ENCODE measurements around the gene SHC1. TPM values are rescaled to one million over a fixed set of nuclear protein-coding genes. Genes with fewer than 3 reads are reported as not detected.

SHC1 gene
- total RNA-seq, 1 experiment from 2014 or later, result 107 TPM

GRCh38 chr1:154969860-154970452 lies 591 bp downstream of the SHC1 start:
- ChIA-PET POLR2A (ENCODE audit: unreplicated experiment) (no interaction called here), CTCF (no interaction called here)
- intact Hi-C loops (cut with micrococcal nuclease), result loop anchor here (5.0 kb wide), 2 partner anchors 92 to 167 kb away; partner anchors contain the start of genes EFNA4 and SLC50A1
- peak overlapping the region; percentile 89 for H3K9ac ChIP-seq (ENCODE audit: low read length)
- peak overlapping the region; percentile 35; the same call in 1 of the 2 replicates for H3K4me3 ChIP-seq (ENCODE audit: low read length)
- H3K36me3 ChIP-seq (ENCODE audit: low read depth, low read length), result peaks cover 29% of the 10 kb centered on the region
- no peaks in the 10 kb centered on the region for H3K9me2 ChIP-seq (replicated peaks; ENCODE audit: low read length)
- no TSS peak for BruUV-seq (replicated peaks)
- no peak overlapping the region for H2AFZ ChIP-seq (ENCODE audit: low read length)
- H3K27me3 ChIP-seq (ENCODE audit: low read length), result no peaks in the 10 kb centered on the region
- peaks cover 9% of the 10 kb centered on the region for H3F3A ChIP-seq (ENCODE audit: low read length, unreplicated experiment)
- no peaks in the 10 kb centered on the region for H4K20me1 ChIP-seq (ENCODE audit: low read length)
- no peak overlapping the region for H3K27ac ChIP-seq (ENCODE audit: low read length)
- peak overlapping the region; percentile 88 for H3K4me2 ChIP-seq (ENCODE audit: low read length)
- H3K9me3 ChIP-seq (ENCODE audit: low read length), result no peaks in the 10 kb centered on the region
- peaks cover 37% of the 10 kb centered on the region for H3K79me2 ChIP-seq (ENCODE audit: low read length)
- no peak for TF ChIP-seq EZH2 (IDR thresholded peaks at IDR 0.05; ENCODE audit: low read length, unreplicated experiment)
- TF ChIP-seq CTCF (conservative IDR thresholded peaks at IDR 0.05; ENCODE audit: low read depth, low read length), result no peak
- no peak for TF ChIP-seq EZH2phosphoT487 (IDR thresholded peaks at IDR 0.05; ENCODE audit: borderline replicate concordance, low read length)
- DNase-seq (no peak), ATAC-seq (no peak)
- H3K4me1 ChIP-seq (ENCODE audit: insufficient read depth, low read length), result peaks cover 37% of the 10 kb centered on the region

DNA sequence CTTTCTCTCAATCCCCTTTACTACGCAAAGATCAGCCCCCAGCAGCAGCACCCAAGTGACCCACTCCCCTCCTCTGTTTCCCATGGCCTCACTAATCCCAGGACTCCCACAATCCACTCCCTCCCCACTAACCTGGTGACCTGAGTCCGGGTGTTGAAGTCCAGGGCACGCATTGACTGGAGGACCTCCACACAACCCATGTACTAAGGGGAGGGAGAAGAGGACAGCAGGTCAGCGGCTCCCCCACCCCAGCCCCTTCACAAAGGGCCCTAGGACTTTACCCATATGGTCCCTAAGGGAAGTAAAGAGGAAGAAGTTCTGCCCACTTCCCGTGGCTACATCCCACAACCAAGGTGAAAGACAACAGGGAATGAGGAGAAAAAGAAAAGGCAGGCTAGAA lies 1.3 kb downstream of the SHC1 start:
- no peaks in the 10 kb centered on the region for H3K9me3 ChIP-seq (ENCODE audit: low read length)
- no peaks in the 10 kb centered on the region for H3K27me3 ChIP-seq (ENCODE audit: low read length)
- 0 out of 2 replicates have a peak overlapping the region, but pooled peaks have one; percentile 7 for H3K4me3 ChIP-seq (ENCODE audit: low read length)
- H3K4me1 ChIP-seq (ENCODE audit: insufficient read depth, low read length), result peaks cover 37% of the 10 kb centered on the region
- H4K20me1 ChIP-seq (ENCODE audit: low read length), result no peaks in the 10 kb centered on the region
- ChIA-PET CTCF (no interaction called here), POLR2A (ENCODE audit: unreplicated experiment) (no interaction called here)
- H3K9me2 ChIP-seq (replicated peaks; ENCODE audit: low read length), result no peaks in the 10 kb centered on the region
- H3K9ac ChIP-seq (ENCODE audit: low read length), result no peak overlapping the region
- H3K27ac ChIP-seq (ENCODE audit: low read length), result no peak overlapping the region
- peaks cover 33% of the 10 kb centered on the region for H3K36me3 ChIP-seq (ENCODE audit: low read depth, low read length)
- peaks cover 9% of the 10 kb centered on the region for H3F3A ChIP-seq (ENCODE audit: low read length, unreplicated experiment)
- ATAC-seq (no peak), DNase-seq (no peak)
- H2AFZ ChIP-seq (ENCODE audit: low read length), result no peak overlapping the region
- TF ChIP-seq EZH2 (IDR thresholded peaks at IDR 0.05; ENCODE audit: low read length, unreplicated experiment) (no peak), EZH2phosphoT487 (IDR thresholded peaks at IDR 0.05; ENCODE audit: borderline replicate concordance, low read length) (no peak), CTCF (conservative IDR thresholded peaks at IDR 0.05; ENCODE audit: low read depth, low read length) (no peak)
- intact Hi-C loops (cut with micrococcal nuclease), result no loop called here
- BruUV-seq (replicated peaks), result no TSS peak
- peak overlapping the region; percentile 88; the same call in 1 of the 2 replicates for H3K4me2 ChIP-seq (ENCODE audit: low read length)
- peaks cover 35% of the 10 kb centered on the region for H3K79me2 ChIP-seq (ENCODE audit: low read length)

GRCh38 chr1:154968731-154969130 lies 1.8 kb downstream of the SHC1 start:
- peaks cover 35% of the 10 kb centered on the region for H3K79me2 ChIP-seq (ENCODE audit: low read length)
- ATAC-seq (no peak), DNase-seq (no peak)
- H2AFZ ChIP-seq (ENCODE audit: low read length), result no peak overlapping the region
- H3K4me3 ChIP-seq (ENCODE audit: low read length), result no peak overlapping the region
- H3K9ac ChIP-seq (ENCODE audit: low read length), result no peak overlapping the region
- no peaks in the 10 kb centered on the region for H3K9me2 ChIP-seq (replicated peaks; ENCODE audit: low read length)
- H3K36me3 ChIP-seq (ENCODE audit: low read depth, low read length), result peaks cover 37% of the 10 kb centered on the region
- TF ChIP-seq CTCF (conservative IDR thresholded peaks at IDR 0.05; ENCODE audit: low read depth, low read length) (no peak), EZH2phosphoT487 (IDR thresholded peaks at IDR 0.05; ENCODE audit: borderline replicate concordance, low read length) (no peak)
- H4K20me1 ChIP-seq (ENCODE audit: low read length), result no peaks in the 10 kb centered on the region
- peaks cover 9% of the 10 kb centered on the region for H3F3A ChIP-seq (ENCODE audit: low read length, unreplicated experiment)
- no TSS peak for BruUV-seq (replicated peaks)
- POLR2A ChIA-PET (ENCODE audit: unreplicated experiment), result no interaction called here
- H3K27ac ChIP-seq (ENCODE audit: low read length), result no peak overlapping the region
- no peaks in the 10 kb centered on the region for H3K9me3 ChIP-seq (ENCODE audit: low read length)
- no peaks in the 10 kb centered on the region for H3K27me3 ChIP-seq (ENCODE audit: low read length)
- intact Hi-C loops (cut with micrococcal nuclease), result no loop called here
- CTCF ChIA-PET, result no interaction called here
- peaks cover 37% of the 10 kb centered on the region for H3K4me1 ChIP-seq (ENCODE audit: insufficient read depth, low read length)
- peak overlapping the region; percentile 88; the same call in 1 of the 2 replicates for H3K4me2 ChIP-seq (ENCODE audit: low read length)
